ENCODE results near the gene ABCG4. TPM values are rescaled to one million over a fixed set of nuclear protein-coding genes. Genes with fewer than 3 reads are reported as not detected.
A peak's percentile ranks its signal among the peaks of the same experiment; 100 is the strongest.

ABCG4 gene
- total and polyA plus RNA-seq, 12 donors: 0.08 to 1.1 (median 0.29) TPM; not detected in 1

- intact Hi-C loops (cut with DNase I): no loop called here
- 94 to 100% (median 98%) methylated on average over 1 to 6 of the region's 6 CpGs for WGBS, 4 donors
- TF ChIP-seq POLR2A (IDR thresholded peaks at IDR 0.05): no peak
- no peak for TF ChIP-seq CTCF (IDR thresholded peaks at IDR 0.05)
- Histone ChIP-seq H3K27ac (no peak overlapping the region), H3K4me1 (replicated peaks in 1 of 2) (peaks cover 5 to 7% of the 10 kb centered on the region in 2 donors), H3K4me3 (no peak overlapping the region), H3K9me3 (replicated peaks in 1 of 3) (no peaks in the 10 kb centered on the region), H3K27me3 (no peaks in the 10 kb centered on the region), H3K36me3 (replicated peaks in 1 of 2) (no peaks in the 10 kb centered on the region)
- no peak for DNase-seq
These were observed 5.3 kb downstream of the ABCG4 start for GRCh38 chr11:119154178-119154577.

GRCh38 chr11:119155733-119156492 is 7.1 kb downstream of the ABCG4 start:
- Histone ChIP-seq H3K4me3 (no peak overlapping the region), H3K4me1 (replicated peaks in 1 of 2) (no peaks in the 10 kb centered on the region), H3K9me3 (replicated peaks in 1 of 3) (no peaks in the 10 kb centered on the region), H3K27me3 (no peaks in the 10 kb centered on the region), H3K36me3 (replicated peaks in 1 of 2) (no peaks in the 10 kb centered on the region), H3K27ac (no peak overlapping the region)
- DNase-seq: peak in 1 of 7 donors; percentile 15
- TF ChIP-seq CTCF (IDR thresholded peaks at IDR 0.05): no peak
- TF ChIP-seq POLR2A (IDR thresholded peaks at IDR 0.05): no peak
- intact Hi-C loops (cut with DNase I): no loop called here
- WGBS, 4 donors: 56 to 64% (median 60%) methylated on average over 5 to 8 of the region's 8 CpGs

- intact Hi-C loops (cut with DNase I): no loop called here
- Histone ChIP-seq H3K4me3 (no peak overlapping the region), H3K4me1 (replicated peaks in 1 of 2) (no peaks in the 10 kb centered on the region), H3K36me3 (replicated peaks in 1 of 2) (no peaks in the 10 kb centered on the region), H3K9me3 (replicated peaks in 1 of 3) (no peaks in the 10 kb centered on the region), H3K27ac (no peak overlapping the region), H3K27me3 (no peaks in the 10 kb centered on the region)
- no peak for DNase-seq
- 84 to 92% (median 85%) methylated on average over 5 to 10 of the region's 10 CpGs for WGBS, 4 donors
- TF ChIP-seq CTCF (IDR thresholded peaks at IDR 0.05): no peak
- TF ChIP-seq POLR2A (IDR thresholded peaks at IDR 0.05): no peak
These were observed 7.6 kb downstream of the ABCG4 start for GRCh38 chr11:119156496-119156895.

GRCh38 chr11:119157063-119157462 is 8.2 kb downstream of the ABCG4 start:
- Histone ChIP-seq H3K4me1 (replicated peaks in 1 of 2) (no peaks in the 10 kb centered on the region), H3K9me3 (replicated peaks in 1 of 3) (no peaks in the 10 kb centered on the region), H3K27ac (no peak overlapping the region), H3K27me3 (no peaks in the 10 kb centered on the region), H3K36me3 (replicated peaks in 1 of 2) (no peaks in the 10 kb centered on the region), H3K4me3 (no peak overlapping the region)
- WGBS, 4 donors: 50 to 62% (median 55%) methylated on average over 3 of the region's 3 CpGs
- intact Hi-C loops (cut with DNase I): no loop called here
- DNase-seq: peak in 1 of 7 donors; percentile 15
- TF ChIP-seq CTCF (IDR thresholded peaks at IDR 0.05) (no peak), POLR2A (IDR thresholded peaks at IDR 0.05) (no peak)

Data from adrenal gland (tissue), 12 donors.